GM23248 (cell line): Measurements from ENCODE around the gene MAP2K1. TPM values are rescaled to one million over a fixed set of nuclear protein-coding genes. Genes with fewer than 3 reads are reported as not detected.

ENCODE experiments used
- DNase-seq: peaks from one replicate; pipeline ENCODE4 v3.0.0-alpha.2; 2015
- H2AFZ ChIP-seq: fragments of 200-600 bp; sonication (generic); 2 replicates; pipeline ENCODE4 v1.6.1; 2016; ENCODE audit warnings: antibody characterized with exemption
- H3F3A ChIP-seq: fragments of 200-600 bp; sonication (generic); 2 replicates; pipeline ENCODE4 v1.6.1; 2016; ENCODE audit warnings: mild to moderate bottlenecking, antibody characterized with exemption, mixed run types; ENCODE audit not compliant: insufficient read depth
- H3K27ac ChIP-seq: fragments of 200-600 bp; sonication (generic); 2 replicates; pipeline ENCODE4 v1.5.1; 2016; ENCODE audit warnings: mild to moderate bottlenecking
- H3K27me3 ChIP-seq: fragments of 200-600 bp; sonication (generic); replicated peaks from 2 replicates; pipeline ENCODE4 v1.6.1; 2016; ENCODE audit warnings: mild to moderate bottlenecking; ENCODE audit not compliant: insufficient read depth
- H3K36me3 ChIP-seq: fragments of 200-600 bp; sonication (generic); 2 replicates; pipeline ENCODE4 v1.6.1; 2016; ENCODE audit warnings: low read depth, mild to moderate bottlenecking
- H3K4me1 ChIP-seq: fragments of 200-600 bp; sonication (generic); 2 replicates; pipeline ENCODE4 v1.6.1; 2016; ENCODE audit warnings: mild to moderate bottlenecking; ENCODE audit not compliant: insufficient read depth
- H3K4me2 ChIP-seq: fragments of 200-600 bp; sonication (generic); one replicate; pipeline ENCODE4 v1.6.1; 2016; ENCODE audit warnings: mild to moderate bottlenecking; ENCODE audit not compliant: unreplicated experiment
- H3K4me3 ChIP-seq: fragments of 200-600 bp; sonication (generic); 2 replicates; pipeline ENCODE4 v1.5.1; 2016; ENCODE audit warnings: mild to moderate bottlenecking
- H3K79me2 ChIP-seq: fragments of 200-600 bp; sonication (generic); 2 replicates; pipeline ENCODE4 v1.6.1; 2016; ENCODE audit warnings: mild to moderate bottlenecking; ENCODE audit not compliant: insufficient read depth
- H3K9ac ChIP-seq: fragments of 200-600 bp; sonication (generic); 2 replicates; pipeline ENCODE4 v1.6.1; 2016; ENCODE audit warnings: mild to moderate bottlenecking
- H3K9me2 ChIP-seq: fragments of 200-600 bp; sonication (generic); 2 replicates; pipeline ENCODE4 v1.6.1; 2016; ENCODE audit warnings: mixed run types, mild to moderate bottlenecking, moderate library complexity; ENCODE audit not compliant: insufficient read depth
- H3K9me3 ChIP-seq: fragments of 200-600 bp; sonication (generic); one replicate; pipeline ENCODE4 v1.6.1; 2017; ENCODE audit warnings: low read depth
- H4K20me1 ChIP-seq: fragments of 200-600 bp; sonication (generic); 2 replicates; pipeline ENCODE4 v1.6.0; 2016; ENCODE audit not compliant: insufficient read depth
- EZH2 ChIP-seq: fragments of 200-600 bp; sonication (generic); IDR thresholded peaks from 2 replicates; pipeline ENCODE4 v1.6.1; 2018; ENCODE audit warnings: antibody characterized with exemption, mild to moderate bottlenecking; ENCODE audit not compliant: insufficient read depth, poor library complexity, severe bottlenecking
- EZH2phosphoT487 ChIP-seq: fragments of 200-600 bp; sonication (generic); IDR thresholded peaks from 2 replicates; pipeline ENCODE4 v1.6.1; 2018; ENCODE audit warnings: antibody characterized with exemption, moderate library complexity, mild to moderate bottlenecking, low read depth; ENCODE audit not compliant: insufficient read depth
- WGBS, 2 experiments: methylation state at CpG; one replicate each; pipeline ENCODE4 v1.1.6; 2015 to 2017; ENCODE audit warnings: low lambda C conversion rate in 2 of 2, low coverage in 1 of 2; ENCODE audit errors: missing lambda C conversion rate in 2 of 2; 5-methylcytosine and 5-hydroxymethylcytosine counted together
- in situ Hi-C: fragments of 300-500 bp; cut with MboI; formaldehyde crosslinking; loops from 2 replicates; pipeline ENCODE4 v1.15.0; 2020
- polyA plus RNA-seq: library from polyadenylated mRNA; unstranded; fragments of >200 nt; fragmentation: Nextera tagmentation; extraction: Ambion mirVana; gene quantifications from 2 replicates; pipeline ENCODE4 v1.2.1, GENCODE V29; 2016
- total RNA-seq: library from RNA; depleted of rRNA; stranded (reverse); fragments of >200 nt; shearing (Covaris generic); gene quantifications from 2 replicates; pipeline ENCODE4 v1.2.3, GENCODE V29; 2014

Gene MAP2K1
- total and polyA plus RNA-seq, 2 experiments from 2014 or later, result 55.7 to 56.2 TPM

DNA sequence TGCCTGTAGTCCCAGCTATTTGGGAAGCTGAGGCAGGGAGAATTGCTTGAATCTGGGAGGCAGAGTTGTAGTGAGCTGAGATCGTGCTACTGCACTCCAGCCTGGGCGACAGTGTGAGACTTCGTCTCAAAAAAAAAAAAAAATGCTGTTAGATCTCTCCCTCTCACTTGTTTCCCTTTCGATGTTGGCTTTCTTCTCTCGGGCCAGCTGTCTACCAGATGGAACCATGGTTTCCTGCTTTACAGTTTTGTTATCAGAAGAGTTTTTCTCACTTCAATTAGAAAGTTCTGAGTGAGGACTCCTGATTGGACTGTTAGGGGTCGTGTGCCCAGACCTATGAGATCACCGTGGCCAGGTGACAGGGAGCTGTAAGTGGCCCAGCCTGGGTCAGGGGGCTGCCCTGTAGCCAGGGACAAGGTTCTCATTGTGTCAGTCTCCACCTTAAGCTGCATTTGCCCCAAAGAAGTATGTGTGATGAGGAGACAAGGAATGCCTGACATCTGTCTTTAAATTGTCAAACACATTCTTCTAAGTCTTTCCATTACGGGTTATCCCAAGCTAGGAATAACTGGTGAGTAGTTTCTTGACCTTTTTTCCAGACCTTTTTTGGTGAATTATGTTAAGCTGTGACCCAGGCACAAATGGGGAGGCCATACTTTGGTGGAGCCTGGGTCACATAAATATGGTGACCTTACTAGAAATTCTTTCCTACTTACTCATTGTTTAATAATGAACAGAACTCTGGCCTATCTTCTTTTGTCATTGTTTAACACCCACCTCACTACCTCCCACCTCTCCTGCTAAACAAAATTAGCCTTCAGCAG, 85.7 kb downstream of the MAP2K1 start:
- peak; percentile 43 for DNase-seq
- WGBS, 2 experiments, result 16 to 21% methylated on average over 7 to 8 of the region's 8 CpGs
- TF ChIP-seq EZH2, result no peak
- TF ChIP-seq EZH2phosphoT487, result no peak

DNA sequence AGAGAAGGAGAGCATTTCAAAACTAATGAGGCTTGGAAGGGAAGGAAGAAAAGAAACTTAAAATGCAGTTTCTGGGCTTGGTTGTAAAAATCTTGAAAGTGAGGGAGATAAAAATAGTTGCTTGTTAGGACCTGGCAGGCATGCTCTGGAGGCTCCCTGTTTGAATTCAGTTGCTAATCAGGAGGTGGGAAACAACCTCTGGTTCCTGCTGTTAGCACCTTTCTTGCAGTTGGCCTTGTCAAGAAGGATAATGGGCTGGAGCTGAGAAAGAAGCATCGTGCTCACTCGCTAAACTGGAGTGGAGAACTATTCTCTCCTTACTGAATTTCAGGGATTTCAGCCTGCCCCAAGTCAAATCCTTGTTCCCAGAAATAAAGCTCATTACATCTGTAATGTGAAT, 87.4 kb downstream of the MAP2K1 start:
- Histone ChIP-seq H4K20me1 (no peaks in the 10 kb centered on the region), H3K9me3 (no peaks in the 10 kb centered on the region), H3K4me2 (no peak overlapping the region), H3K79me2 (peaks cover 12% of the 10 kb centered on the region; the same call in 1 of the 2 replicates), H3K9ac (no peak overlapping the region), H3K4me3 (no peak overlapping the region), H3K9me2 (no peaks in the 10 kb centered on the region), H3K27me3 (no peaks in the 10 kb centered on the region), H3K36me3 (no peaks in the 10 kb centered on the region), H2AFZ (no peak overlapping the region), H3F3A (no peaks in the 10 kb centered on the region), H3K4me1 (peaks cover 13% of the 10 kb centered on the region; the same call in 1 of the 2 replicates), H3K27ac (no peak overlapping the region)
- in situ Hi-C loops, result no loop called here
- no peak for TF ChIP-seq EZH2phosphoT487
- TF ChIP-seq EZH2, result no peak
- DNase-seq, result no peak
- 97 to 100% methylated on average over 2 of the region's 2 CpGs for WGBS, 2 experiments

More for the DNA sequence above, 85.7 kb downstream of the MAP2K1 start:
- no peak overlapping the region for H3K9ac ChIP-seq
- peaks cover 12% of the 10 kb centered on the region; the same call in 1 of the 2 replicates for H3K79me2 ChIP-seq
- peak overlapping the region; percentile 26; the same call in 1 of the 2 replicates for H3K27ac ChIP-seq
- no peak overlapping the region for H3K4me2 ChIP-seq
- H2AFZ ChIP-seq, result no peak overlapping the region
- in situ Hi-C loops, result no loop called here
- peaks cover 13% of the 10 kb centered on the region; the same call in 1 of the 2 replicates for H3K4me1 ChIP-seq
- H3K27me3 ChIP-seq, result no peaks in the 10 kb centered on the region
- H3F3A ChIP-seq, result no peaks in the 10 kb centered on the region
- H3K9me3 ChIP-seq, result no peaks in the 10 kb centered on the region
- no peaks in the 10 kb centered on the region for H4K20me1 ChIP-seq
- H3K4me3 ChIP-seq, result no peak overlapping the region
- no peaks in the 10 kb centered on the region for H3K36me3 ChIP-seq
- no peaks in the 10 kb centered on the region for H3K9me2 ChIP-seq

DNA sequence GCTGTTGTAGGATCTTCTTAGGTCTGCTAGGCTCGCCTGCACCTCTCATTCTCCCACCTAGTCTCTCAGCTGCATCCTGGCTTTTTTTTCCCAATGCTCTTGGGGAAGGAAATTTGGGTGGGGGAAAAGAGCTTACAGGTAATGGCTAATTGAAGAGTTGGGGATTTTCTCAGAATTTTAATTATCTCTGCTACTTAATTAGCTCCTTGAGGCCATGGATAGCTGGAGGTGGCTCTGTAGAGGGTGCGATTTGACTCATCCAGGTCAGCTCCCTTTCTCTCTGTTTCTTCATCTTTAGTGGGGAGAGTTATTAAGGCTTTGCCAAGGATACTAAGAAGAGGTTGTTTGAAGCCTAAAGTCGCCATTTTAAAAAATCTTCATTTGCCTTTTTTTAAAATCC, 88.3 kb downstream of the MAP2K1 start:
- no peak overlapping the region for H3K4me2 ChIP-seq
- WGBS, 2 experiments, result 98 to 99% methylated on average over 3 of the region's 3 CpGs
- no peak overlapping the region for H2AFZ ChIP-seq
- no peaks in the 10 kb centered on the region for H4K20me1 ChIP-seq
- no peaks in the 10 kb centered on the region for H3K9me2 ChIP-seq
- H3K79me2 ChIP-seq, result peaks cover 12% of the 10 kb centered on the region; the same call in 1 of the 2 replicates
- no peak overlapping the region for H3K4me3 ChIP-seq
- in situ Hi-C loops, result no loop called here
- H3K9ac ChIP-seq, result no peak overlapping the region
- TF ChIP-seq EZH2phosphoT487, result no peak
- no peak for TF ChIP-seq EZH2
- H3K4me1 ChIP-seq, result peaks cover 13% of the 10 kb centered on the region; the same call in 1 of the 2 replicates
- H3F3A ChIP-seq, result no peaks in the 10 kb centered on the region
- no peak for DNase-seq
- no peaks in the 10 kb centered on the region for H3K36me3 ChIP-seq
- H3K27ac ChIP-seq, result no peak overlapping the region
- no peaks in the 10 kb centered on the region for H3K9me3 ChIP-seq
- H3K27me3 ChIP-seq, result no peaks in the 10 kb centered on the region

- H3K36me3 ChIP-seq, result no peaks in the 10 kb centered on the region
- no peak for DNase-seq
- TF ChIP-seq EZH2, result no peak
- no peak for TF ChIP-seq EZH2phosphoT487
- H3K9me2 ChIP-seq, result no peaks in the 10 kb centered on the region
- 67 to 70% methylated on average over 4 of the region's 4 CpGs for WGBS, 2 experiments
- H3K27ac ChIP-seq, result no peak overlapping the region
- in situ Hi-C loops, result no loop called here
- no peak overlapping the region for H3K4me3 ChIP-seq
- no peaks in the 10 kb centered on the region for H3K27me3 ChIP-seq
- H3K4me1 ChIP-seq, result peaks cover 13% of the 10 kb centered on the region; the same call in 1 of the 2 replicates
- H3K9ac ChIP-seq, result no peak overlapping the region
- H2AFZ ChIP-seq, result no peak overlapping the region
- H3F3A ChIP-seq, result no peaks in the 10 kb centered on the region
- no peaks in the 10 kb centered on the region for H4K20me1 ChIP-seq
- H3K79me2 ChIP-seq, result peaks cover 12% of the 10 kb centered on the region; the same call in 1 of the 2 replicates
- H3K9me3 ChIP-seq, result no peaks in the 10 kb centered on the region
- H3K4me2 ChIP-seq, result no peak overlapping the region
Measured at GRCh38 chr15:66476535-66476934, 89.8 kb downstream of the MAP2K1 start.
